Measurements from ENCODE around the gene MVD.

GRCh38 chr16:88636488-88637265 is 26.2 kb downstream of the MVD start:
- no peak for TF ChIP-seq CTCF (conservative IDR thresholded peaks at IDR 0.05; ENCODE audit: low read depth, low read length)
- no peak for TF ChIP-seq EZH2 (IDR thresholded peaks at IDR 0.05; ENCODE audit: low read length, unreplicated experiment)
- no peak for TF ChIP-seq EZH2phosphoT487 (IDR thresholded peaks at IDR 0.05; ENCODE audit: borderline replicate concordance, low read length)
